Mucosa of stomach (tissue), 1 donor: Measurements from ENCODE around the gene BCL2L12.

Source experiments
- H3K27me3 ChIP-seq: one replicate; pipeline ENCODE4 v1.7.0; 2013; ENCODE audit warnings: mild to moderate bottlenecking, low read length; ENCODE audit not compliant: control insufficient read depth, insufficient read depth
- H3K36me3 ChIP-seq: one replicate; pipeline ENCODE4 v1.7.0; 2013; ENCODE audit warnings: low read length; ENCODE audit not compliant: control insufficient read depth, insufficient read depth
- H3K4me1 ChIP-seq: one replicate; pipeline ENCODE4 v1.7.0; 2013; ENCODE audit warnings: mild to moderate bottlenecking, low read length; ENCODE audit not compliant: control insufficient read depth, insufficient read depth
- H3K4me3 ChIP-seq: one replicate; pipeline ENCODE4 v1.7.0; 2013; ENCODE audit warnings: low read length
- H3K9ac ChIP-seq: one replicate; pipeline ENCODE4 v1.7.0; 2013; ENCODE audit warnings: mild to moderate bottlenecking, low read length, moderate library complexity
- H3K9me3 ChIP-seq: one replicate; pipeline ENCODE4 v1.7.0; 2013; ENCODE audit warnings: mild to moderate bottlenecking, low read length, moderate library complexity; ENCODE audit not compliant: control insufficient read depth
- donor health status: Pancreatic carcinoma.

The BCL2L12 gene

DNA sequence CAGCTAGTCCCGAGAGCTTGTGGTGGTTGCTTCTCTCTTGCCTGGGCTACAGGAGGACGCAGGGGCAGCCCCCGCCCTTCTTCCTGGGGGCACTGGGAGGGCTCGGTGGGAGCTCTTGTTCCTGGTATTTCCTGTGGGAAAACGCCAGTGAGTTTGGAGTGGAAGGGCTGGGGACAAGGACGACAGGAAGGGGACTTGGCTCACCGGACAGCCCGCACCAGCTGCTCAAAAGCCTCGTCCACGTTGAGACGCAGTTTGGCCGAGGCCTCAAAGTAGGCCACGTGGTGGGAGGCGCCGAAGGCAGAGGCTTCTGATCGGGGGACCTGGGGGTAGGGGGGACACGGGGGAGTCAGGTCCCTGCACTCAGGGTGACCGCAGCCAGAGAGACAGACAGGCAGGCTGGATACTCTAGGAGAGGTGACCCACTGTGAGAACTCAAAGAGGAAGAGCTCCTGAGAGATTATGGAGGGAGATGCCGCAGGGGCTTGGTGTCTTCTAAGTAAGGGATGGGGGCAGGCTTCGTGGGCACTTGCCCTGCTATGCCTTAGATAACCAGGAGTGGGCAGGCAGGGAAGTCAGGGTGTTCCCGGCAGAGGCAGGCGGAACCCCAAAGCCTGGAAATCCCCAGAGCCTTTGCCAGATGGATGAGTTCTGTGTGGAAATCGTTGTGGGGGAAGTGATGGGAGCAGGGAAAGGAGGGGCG is 30.1 kb upstream of the BCL2L12 start:
- H3K9me3 ChIP-seq = no peaks in the 10 kb centered on the region
- H3K9ac ChIP-seq = no peak overlapping the region
- H3K36me3 ChIP-seq = no peaks in the 10 kb centered on the region
- peaks cover 31% of the 10 kb centered on the region for H3K4me1 ChIP-seq
- H3K27me3 ChIP-seq = no peaks in the 10 kb centered on the region
- no peak overlapping the region for H3K4me3 ChIP-seq

DNA sequence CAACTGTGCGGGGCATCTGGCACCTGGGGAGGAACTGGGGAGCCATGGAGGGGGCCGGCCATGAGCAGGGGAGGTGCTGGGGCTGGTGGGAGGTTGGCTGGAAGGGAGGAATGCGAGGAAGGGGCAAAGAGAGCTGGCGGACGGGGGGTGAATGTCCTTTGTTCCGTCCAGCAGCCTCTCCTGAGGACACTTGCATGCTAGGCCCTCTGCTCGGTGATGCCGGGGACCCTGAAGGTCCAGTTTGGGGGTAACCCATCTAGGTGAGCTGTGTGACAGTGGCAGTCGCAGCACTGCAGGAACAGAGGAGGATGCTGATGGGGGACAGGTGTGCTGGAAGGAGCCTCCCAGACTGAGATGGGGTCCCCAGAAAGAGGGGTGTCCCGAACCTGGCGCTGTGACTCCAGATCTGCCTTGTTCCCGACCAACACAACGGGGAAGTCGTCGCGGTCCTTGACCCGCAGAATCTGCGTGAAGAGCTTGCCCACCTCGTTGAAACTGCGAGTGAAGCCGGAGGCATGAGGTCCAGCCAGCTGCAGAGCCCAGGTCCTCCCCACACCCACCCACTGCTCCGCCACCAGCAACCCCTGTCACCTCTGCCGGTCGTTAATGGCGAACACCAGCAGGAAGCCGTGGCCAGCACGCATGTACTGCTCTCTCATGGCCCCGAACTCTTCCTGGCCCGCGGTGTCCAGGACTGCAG is 29.4 kb upstream of the BCL2L12 start:
- Histone ChIP-seq H3K9ac (no peak overlapping the region), H3K36me3 (no peaks in the 10 kb centered on the region), H3K27me3 (no peaks in the 10 kb centered on the region), H3K9me3 (no peaks in the 10 kb centered on the region), H3K4me3 (no peak overlapping the region), H3K4me1 (peaks cover 25% of the 10 kb centered on the region)

DNA sequence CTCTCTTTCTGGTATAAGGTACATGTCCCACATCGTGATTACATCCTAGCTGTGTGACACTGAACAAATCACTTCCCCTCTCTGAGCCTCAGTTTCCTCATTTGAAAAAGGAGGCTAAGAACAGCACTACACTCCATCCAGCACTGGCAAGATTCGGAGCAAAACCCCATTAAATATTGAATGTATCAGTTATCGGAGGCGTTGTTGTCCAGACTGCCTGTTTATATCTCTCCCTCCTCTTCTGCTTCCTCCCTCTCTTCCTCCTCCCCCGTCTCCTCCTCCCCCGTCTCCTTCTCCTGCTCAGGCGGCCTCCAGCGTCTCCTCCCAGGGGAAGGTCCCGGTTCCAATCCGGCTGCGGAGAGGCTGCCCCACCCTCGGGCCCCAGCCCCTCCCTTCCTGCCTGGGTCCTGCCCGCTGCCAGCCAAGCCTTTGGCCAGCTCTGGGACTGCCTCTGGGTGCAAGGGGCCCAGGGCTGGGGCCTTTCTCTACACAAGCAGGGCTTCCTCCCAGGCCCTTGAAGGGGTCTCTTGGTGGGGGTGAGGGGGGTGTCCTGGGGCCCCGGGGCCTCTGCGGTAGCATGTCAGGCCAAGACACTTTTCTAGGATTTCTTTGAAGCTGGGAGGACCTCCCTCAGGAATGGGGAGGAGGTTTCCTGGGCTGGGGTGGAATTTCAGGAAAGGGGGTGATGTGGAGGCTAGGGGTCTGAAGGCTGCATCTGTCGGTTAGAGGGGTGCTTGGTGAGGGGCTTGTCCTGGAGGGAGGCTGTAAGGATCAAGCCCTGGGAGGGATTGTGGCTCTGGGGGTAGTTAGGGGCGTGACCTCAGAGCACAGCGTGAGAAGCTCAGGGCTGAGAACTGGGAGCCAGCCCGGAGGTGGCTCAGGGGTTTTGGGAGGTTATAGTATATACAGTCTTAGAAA is 27.7 kb upstream of the BCL2L12 start:
- Histone ChIP-seq H3K9ac (peak overlapping the region; percentile 79), H3K27me3 (no peaks in the 10 kb centered on the region), H3K36me3 (no peaks in the 10 kb centered on the region), H3K9me3 (no peaks in the 10 kb centered on the region), H3K4me1 (peaks cover 30% of the 10 kb centered on the region), H3K4me3 (peak overlapping the region; percentile 28)

DNA sequence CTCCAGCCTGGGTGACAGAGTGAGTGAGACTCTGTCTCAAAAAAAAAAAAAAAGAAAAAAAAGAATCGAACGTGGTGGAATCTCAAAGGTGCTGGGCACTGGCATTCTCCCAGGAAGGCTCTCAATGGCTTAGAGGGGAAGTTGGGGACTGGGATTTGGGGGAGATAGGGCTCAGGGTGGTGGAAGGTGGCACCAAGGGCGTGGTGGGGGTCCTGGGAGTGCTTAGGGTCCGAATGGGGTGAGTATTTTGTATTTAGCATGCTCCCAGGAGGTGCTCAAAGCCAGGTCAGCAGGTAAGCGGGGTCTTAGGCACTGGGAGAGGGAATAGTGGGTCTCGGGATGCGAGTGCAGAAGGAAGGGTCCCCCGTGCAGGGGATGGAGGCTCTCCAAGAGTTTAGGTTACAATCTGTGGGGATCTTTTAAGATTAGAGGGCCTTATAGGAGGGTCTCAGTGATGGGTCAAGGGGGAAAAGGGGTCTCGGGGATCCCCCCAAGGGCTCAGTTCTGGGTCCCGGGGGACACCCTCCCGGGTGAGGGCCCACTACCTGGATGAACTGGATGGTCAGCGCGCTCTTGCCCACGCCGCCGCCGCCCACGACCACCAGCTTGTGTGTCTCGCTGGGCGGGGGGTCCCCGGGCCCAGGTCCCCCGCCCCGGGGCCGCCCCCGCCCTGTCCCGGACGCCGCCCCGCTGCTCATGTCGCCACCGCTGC is 26.2 kb upstream of the BCL2L12 start:
- no peaks in the 10 kb centered on the region for H3K27me3 ChIP-seq

DNA sequence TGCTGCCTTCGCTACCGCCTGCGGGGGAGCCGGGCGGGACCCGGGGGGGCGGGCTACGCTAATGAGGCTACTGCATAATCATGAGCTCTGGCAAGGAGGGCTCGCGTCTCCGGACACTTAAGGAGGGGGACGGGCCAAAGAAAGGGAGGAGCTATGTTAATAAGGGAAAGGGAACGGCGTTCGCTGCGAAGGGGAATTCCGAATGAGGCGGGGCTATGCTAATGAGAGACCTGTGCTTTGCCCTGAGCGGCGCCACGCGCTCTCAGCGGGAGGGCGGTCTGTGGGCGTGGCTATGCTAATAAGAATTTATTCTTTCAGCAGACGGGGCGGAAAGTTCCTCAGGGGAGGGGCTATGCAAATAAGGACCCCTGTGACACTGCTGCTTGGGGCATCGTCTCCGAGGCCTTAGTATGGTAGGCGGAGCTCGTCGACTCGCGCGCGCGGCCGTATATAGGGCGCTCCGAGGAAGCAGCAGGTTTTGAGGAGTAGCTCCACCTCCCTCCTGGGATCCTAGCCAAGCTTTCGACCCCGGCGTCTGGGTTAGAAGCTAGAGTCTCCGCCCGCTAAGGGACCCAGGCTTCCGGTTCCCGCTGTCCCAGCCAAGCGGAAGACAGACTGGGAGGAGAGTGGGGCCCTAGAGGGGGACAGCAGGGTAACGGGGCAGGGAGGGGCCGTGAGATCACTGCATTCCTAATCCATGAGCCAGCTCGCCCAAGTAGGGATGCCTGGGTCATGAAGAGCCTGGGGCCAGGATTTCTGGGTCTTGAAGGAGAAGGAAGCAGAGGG is 25.4 kb upstream of the BCL2L12 start, which contains the start of gene RRAS:
Gene RRAS, minus strand, starts transcription at position 31 of the 786 bp plus-strand sequence. CDS start 45 bp downstream, outside the sequence.
- Histone ChIP-seq H3K9me3 (no peaks in the 10 kb centered on the region), H3K4me1 (peaks cover 37% of the 10 kb centered on the region), H3K27me3 (no peaks in the 10 kb centered on the region), H3K9ac (peak within 1 kb of the TSS; percentile 93), H3K36me3 (no peaks in the 10 kb centered on the region), H3K4me3 (peak within 1 kb of the TSS; percentile 86)

More for the DNA sequence above, 26.2 kb upstream of the BCL2L12 start:
- H3K4me3 ChIP-seq = peak overlapping the region; percentile 86
- H3K36me3 ChIP-seq = no peaks in the 10 kb centered on the region
- peaks cover 37% of the 10 kb centered on the region for H3K4me1 ChIP-seq
- no peaks in the 10 kb centered on the region for H3K9me3 ChIP-seq
- peak overlapping the region; percentile 79 for H3K9ac ChIP-seq

DNA sequence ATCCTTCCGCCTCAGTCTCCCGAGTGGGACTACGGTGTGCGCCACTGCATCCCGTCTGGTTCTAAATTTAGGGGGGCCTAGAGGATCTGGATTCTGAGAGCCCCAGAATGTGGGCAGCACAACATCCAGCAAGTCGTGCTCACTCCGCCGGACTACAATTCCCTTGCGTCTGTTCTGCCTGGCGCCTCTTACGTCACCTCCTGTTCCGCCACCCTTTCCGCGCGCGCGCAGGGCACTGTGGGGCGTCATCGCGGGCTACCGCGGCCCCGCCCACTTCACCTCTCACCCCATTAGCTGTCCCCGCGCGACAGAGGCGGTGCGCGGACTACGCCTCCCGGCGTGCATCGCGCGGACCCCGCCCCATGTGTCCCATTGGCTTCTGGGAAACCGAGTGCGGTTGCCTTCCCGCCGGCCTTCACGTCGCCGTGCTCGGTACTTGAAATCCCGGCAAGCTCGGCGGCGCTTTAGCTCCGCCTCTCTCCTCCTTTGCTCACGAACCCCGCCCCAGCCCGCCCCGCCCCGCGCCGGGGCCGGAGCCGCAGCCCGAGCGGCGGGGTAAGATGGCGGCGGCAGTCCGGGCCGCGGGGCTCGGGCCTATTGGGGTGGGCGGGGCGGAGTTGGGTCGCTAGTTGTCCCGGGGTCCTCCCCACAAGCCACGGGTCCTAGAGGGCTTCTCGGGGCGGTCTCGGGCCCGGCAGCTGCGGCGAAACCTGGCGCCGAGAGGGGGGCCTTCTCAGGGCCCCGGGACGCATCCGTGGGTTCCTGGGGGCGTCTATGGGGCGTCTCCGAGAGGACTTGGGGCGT is 23.8 kb upstream of the BCL2L12 start, which contains the start of gene SCAF1:
Gene SCAF1, plus strand, starts transcription at position 522 of the 804 bp plus-strand sequence. CDS start 2,818 bp downstream, outside the sequence.
- Histone ChIP-seq H3K9me3 (no peaks in the 10 kb centered on the region), H3K4me1 (peaks cover 33% of the 10 kb centered on the region), H3K36me3 (peaks cover 4% of the 10 kb centered on the region), H3K9ac (peak within 1 kb of the TSS; percentile 96), H3K27me3 (no peaks in the 10 kb centered on the region), H3K4me3 (peak within 1 kb of the TSS; percentile 71)

DNA sequence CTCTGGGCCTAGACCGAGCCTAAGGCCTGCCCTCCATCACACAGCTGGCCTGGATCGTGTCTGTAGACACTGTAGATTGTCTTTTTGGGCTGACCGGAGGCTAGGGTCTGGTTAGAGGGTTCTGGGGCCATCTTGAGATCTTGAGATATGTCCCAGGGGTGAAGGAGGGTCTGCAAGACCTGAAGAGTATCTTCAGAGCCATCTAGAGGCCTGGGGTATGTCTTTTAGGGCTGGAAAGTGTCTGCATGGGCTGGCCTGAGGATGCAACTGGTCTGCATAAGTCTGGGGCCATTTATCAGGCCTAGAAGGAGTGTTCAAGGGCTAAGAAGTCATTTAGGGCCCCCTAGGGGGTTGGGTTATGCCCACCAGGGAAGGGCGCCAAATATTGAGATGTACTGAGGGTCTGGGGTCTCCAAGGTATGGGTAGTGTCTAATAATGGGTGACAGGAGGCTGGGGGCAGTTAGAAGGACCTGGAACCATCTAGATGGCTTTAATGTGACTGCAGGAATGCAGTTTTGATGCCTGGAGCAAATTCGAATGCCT is 23.2 kb upstream of the BCL2L12 start:
- Histone ChIP-seq H3K4me3 (peak overlapping the region; percentile 71), H3K9me3 (no peaks in the 10 kb centered on the region), H3K4me1 (peaks cover 32% of the 10 kb centered on the region), H3K9ac (peak overlapping the region; percentile 96), H3K27me3 (no peaks in the 10 kb centered on the region), H3K36me3 (peaks cover 4% of the 10 kb centered on the region)

DNA sequence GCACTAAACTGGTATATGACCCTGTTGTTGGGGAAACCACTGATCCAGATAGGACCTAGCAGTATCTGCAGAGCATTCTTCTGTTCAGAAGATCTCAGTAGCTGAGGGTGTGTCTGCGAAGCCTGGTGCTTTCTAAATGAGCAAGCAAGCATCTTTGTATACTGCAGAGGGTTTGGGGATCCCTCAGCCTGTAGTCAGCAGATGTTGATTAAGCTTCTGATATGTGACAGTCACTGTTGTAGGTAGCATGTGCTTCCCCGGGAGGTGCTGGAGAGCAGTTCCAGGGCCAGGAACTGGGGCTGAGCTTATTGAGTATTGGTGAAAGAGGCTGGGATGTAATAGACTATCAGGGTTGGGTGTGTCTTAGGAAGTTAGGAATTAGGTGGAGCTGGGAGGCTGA is 22.3 kb upstream of the BCL2L12 start:
- Histone ChIP-seq H3K4me1 (peaks cover 25% of the 10 kb centered on the region), H3K4me3 (no peak overlapping the region), H3K9ac (peak overlapping the region; percentile 18)

DNA sequence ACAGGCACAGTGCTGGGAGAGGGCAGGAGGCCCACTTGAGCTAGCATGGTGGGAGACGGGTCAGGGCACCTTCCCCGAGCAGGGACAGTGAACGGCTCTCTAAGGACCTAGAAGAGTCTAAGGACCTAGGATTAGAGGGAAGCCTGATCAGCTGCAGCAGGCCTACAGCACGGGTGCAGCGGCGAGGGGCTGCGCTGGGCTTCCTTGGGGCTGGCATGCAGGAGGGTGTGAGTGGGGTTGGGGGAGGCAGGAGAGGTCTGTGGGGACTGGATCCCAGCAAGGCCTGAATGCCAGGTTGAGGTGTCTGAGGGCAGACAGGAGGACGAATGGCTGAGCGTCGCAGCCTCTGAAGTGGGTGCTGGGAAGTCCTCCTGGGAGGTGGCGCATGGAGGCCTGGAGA is 20.1 kb upstream of the BCL2L12 start:
- no peaks in the 10 kb centered on the region for H3K9me3 ChIP-seq
- no peak overlapping the region for H3K9ac ChIP-seq
- peaks cover 12% of the 10 kb centered on the region for H3K4me1 ChIP-seq
- peaks cover 4% of the 10 kb centered on the region for H3K36me3 ChIP-seq
- H3K27me3 ChIP-seq = no peaks in the 10 kb centered on the region
- H3K4me3 ChIP-seq = no peak overlapping the region

More for the DNA sequence above, 22.3 kb upstream of the BCL2L12 start:
- Histone ChIP-seq H3K27me3 (no peaks in the 10 kb centered on the region), H3K9me3 (no peaks in the 10 kb centered on the region), H3K36me3 (peaks cover 4% of the 10 kb centered on the region)

DNA sequence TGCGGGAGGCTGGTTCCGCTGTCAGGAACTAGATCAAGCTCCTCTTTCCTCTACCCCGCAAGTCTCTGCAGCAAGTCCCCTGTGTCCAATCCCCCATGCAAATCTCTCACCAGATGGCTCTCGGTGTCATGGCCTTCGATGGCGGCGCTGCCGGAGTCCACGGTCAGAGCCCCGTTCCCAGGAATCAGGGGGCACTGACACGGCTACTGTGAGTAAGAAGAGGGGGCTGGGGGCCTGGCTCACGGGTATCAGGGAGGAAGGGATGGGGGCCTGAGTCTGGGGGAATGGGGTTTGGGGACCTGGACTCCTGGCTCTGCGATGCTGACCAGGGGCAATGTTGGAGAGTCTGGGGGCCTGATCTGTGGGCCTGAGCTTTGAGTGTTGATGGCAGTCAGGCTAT is 19.7 kb upstream of the BCL2L12 start:
- Histone ChIP-seq H3K9me3 (no peaks in the 10 kb centered on the region), H3K27me3 (no peaks in the 10 kb centered on the region), H3K9ac (no peak overlapping the region), H3K36me3 (peaks cover 4% of the 10 kb centered on the region), H3K4me3 (no peak overlapping the region), H3K4me1 (peaks cover 12% of the 10 kb centered on the region)
